Parathyroid adenoma (tissue), 2 donors: Measurements from ENCODE around the gene MAPK8IP1.

Experiments used
- H2AFZ ChIP-seq: fragments of 300-600 bp; sonication (generic); one replicate; pipeline ENCODE4 v1.7.0; 2017; ENCODE audit warnings: antibody characterized with exemption, mild to moderate bottlenecking
- H3K27ac ChIP-seq: fragments of 300-600 bp; sonication (generic); one replicate; pipeline ENCODE4 v1.7.0; 2017
- H3K27me3 ChIP-seq: fragments of 300-600 bp; sonication (generic); one replicate; pipeline ENCODE4 v1.7.0; 2017; ENCODE audit warnings: low read length; ENCODE audit not compliant: control insufficient read depth, insufficient read depth
- H3K36me3 ChIP-seq: fragments of 300-600 bp; sonication (generic); one replicate; pipeline ENCODE4 v1.7.0; 2017; ENCODE audit warnings: low read length; ENCODE audit not compliant: control insufficient read depth, insufficient read depth
- H3K4me1 ChIP-seq: fragments of 300-600 bp; sonication (generic); one replicate; pipeline ENCODE4 v1.7.0; 2017; ENCODE audit warnings: control low read depth
- H3K4me2 ChIP-seq: fragments of 300-600 bp; sonication (generic); one replicate; pipeline ENCODE4 v1.7.0; 2017; ENCODE audit warnings: low read length
- H3K4me3 ChIP-seq: fragments of 300-600 bp; sonication (generic); one replicate; pipeline ENCODE4 v1.7.0; 2017; ENCODE audit warnings: low read depth, low read length
- H3K79me2 ChIP-seq: fragments of 300-600 bp; sonication (generic); one replicate; pipeline ENCODE4 v1.7.0; 2017; ENCODE audit warnings: control low read depth
- H3K9ac ChIP-seq: fragments of 300-600 bp; sonication (generic); one replicate; pipeline ENCODE4 v1.7.0; 2017; ENCODE audit warnings: mild to moderate bottlenecking
- H3K9me3 ChIP-seq: fragments of 300-600 bp; sonication (generic); one replicate; pipeline ENCODE4 v1.7.0; 2017; ENCODE audit warnings: low read length; ENCODE audit not compliant: control insufficient read depth
- TF ChIP-seq, protein P1 (sequence below): fragments of 300-600 bp; sonication (generic); IDR thresholded peaks from one replicate; pipeline ENCODE4 v1.7.0; 2017; ENCODE audit warnings: antibody characterized with exemption, mild to moderate bottlenecking
- donor health status: primary hyperparathyroidism.

The MAPK8IP1 gene

DNA sequence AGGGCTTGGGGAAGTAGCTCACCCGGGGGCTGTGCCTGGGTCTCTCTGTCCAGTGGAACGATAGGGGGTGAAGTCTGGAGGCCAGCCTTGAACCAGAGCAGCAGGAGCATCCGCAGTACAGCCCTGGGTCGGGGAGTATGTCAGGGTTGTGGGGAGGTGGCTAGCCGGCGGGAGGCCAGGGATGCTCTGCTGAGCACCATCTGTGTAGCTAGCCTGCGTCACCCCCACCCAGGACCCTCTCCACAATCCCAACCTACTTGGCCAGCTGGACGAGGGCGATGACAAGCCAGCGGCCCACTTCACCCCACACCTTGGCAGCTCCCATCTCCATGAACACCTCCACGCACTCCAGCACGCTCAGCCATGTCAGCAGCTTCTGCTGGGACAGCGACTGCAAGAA lies 30.0 kb downstream of the MAPK8IP1 start:
- Histone ChIP-seq H3K4me2 (no peak overlapping the region), H3K79me2 (no peaks in the 10 kb centered on the region), H3K4me1 (no peaks in the 10 kb centered on the region), H3K27ac (no peak overlapping the region), H3K9me3 (no peaks in the 10 kb centered on the region), H3K9ac (no peak overlapping the region), H3K4me3 (no peak overlapping the region), H2AFZ (no peak overlapping the region), H3K27me3 (no peaks in the 10 kb centered on the region), H3K36me3 (no peaks in the 10 kb centered on the region)
- TF ChIP-seq, protein P1, sequence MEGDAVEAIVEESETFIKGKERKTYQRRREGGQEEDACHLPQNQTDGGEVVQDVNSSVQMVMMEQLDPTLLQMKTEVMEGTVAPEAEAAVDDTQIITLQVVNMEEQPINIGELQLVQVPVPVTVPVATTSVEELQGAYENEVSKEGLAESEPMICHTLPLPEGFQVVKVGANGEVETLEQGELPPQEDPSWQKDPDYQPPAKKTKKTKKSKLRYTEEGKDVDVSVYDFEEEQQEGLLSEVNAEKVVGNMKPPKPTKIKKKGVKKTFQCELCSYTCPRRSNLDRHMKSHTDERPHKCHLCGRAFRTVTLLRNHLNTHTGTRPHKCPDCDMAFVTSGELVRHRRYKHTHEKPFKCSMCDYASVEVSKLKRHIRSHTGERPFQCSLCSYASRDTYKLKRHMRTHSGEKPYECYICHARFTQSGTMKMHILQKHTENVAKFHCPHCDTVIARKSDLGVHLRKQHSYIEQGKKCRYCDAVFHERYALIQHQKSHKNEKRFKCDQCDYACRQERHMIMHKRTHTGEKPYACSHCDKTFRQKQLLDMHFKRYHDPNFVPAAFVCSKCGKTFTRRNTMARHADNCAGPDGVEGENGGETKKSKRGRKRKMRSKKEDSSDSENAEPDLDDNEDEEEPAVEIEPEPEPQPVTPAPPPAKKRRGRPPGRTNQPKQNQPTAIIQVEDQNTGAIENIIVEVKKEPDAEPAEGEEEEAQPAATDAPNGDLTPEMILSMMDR: no peak

GRCh38 chr11:45917286-45917622 lies 31.8 kb downstream of the MAPK8IP1 start:
- no peaks in the 10 kb centered on the region for H3K27me3 ChIP-seq
- H3K4me3 ChIP-seq: peak overlapping the region; percentile 94
- TF ChIP-seq, protein P1: no peak
- peak overlapping the region; percentile 88 for H3K27ac ChIP-seq
- H3K79me2 ChIP-seq: no peaks in the 10 kb centered on the region
- H3K9me3 ChIP-seq: no peaks in the 10 kb centered on the region
- no peaks in the 10 kb centered on the region for H3K36me3 ChIP-seq
- peaks cover 5% of the 10 kb centered on the region for H3K4me1 ChIP-seq
- peak overlapping the region; percentile 86 for H2AFZ ChIP-seq
- H3K9ac ChIP-seq: no peak overlapping the region
- H3K4me2 ChIP-seq: peak overlapping the region; percentile 93

DNA sequence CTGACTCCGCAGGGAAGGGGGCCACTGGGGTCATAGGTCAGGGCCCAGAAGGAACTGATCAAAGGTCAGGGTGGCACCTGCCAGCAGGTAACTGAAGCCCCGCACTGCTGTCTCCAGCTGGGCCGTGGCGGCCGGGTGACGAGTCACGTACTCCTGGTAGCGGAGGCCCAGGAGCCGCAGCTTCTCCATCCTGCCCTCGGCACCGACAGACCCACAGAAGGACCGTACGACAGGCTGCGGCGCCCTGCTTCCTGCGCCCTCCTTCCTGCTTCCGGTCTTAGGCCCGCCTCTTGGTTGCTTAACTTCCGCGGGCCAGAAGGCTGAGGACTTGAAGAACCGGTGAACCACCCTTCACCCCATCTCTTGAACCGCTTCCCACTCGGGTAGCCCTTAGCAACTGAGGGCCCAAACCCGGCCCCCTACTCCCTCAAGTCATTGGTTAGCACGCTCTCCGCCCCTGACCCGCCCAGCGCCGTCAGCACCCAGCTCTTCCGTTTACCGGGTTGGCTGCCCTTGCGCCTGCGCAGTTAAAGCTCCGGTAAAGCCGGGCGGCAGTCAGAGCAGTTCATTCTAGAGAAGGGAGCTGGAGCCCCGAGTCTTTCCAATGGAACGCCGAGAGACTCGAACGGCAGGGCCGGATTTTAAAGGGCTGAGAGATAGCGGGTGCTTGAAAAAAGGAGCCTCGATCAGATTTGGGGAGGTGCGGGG lies 32.3 kb downstream of the MAPK8IP1 start, which contains the start of gene PEX16:
Gene PEX16 (minus strand): TSS at position 255 of the 708 bp plus-strand sequence. CDS start 66 bp downstream, at position 189.
- H3K4me2 ChIP-seq: peak within 1 kb of the TSS; percentile 93
- peak within 1 kb of the TSS; percentile 94 for H3K4me3 ChIP-seq
- no peaks in the 10 kb centered on the region for H3K36me3 ChIP-seq
- peak within 1 kb of the TSS; percentile 86 for H2AFZ ChIP-seq
- no peaks in the 10 kb centered on the region for H3K9me3 ChIP-seq
- H3K79me2 ChIP-seq: no peaks in the 10 kb centered on the region
- peaks cover 5% of the 10 kb centered on the region for H3K4me1 ChIP-seq
- H3K9ac ChIP-seq: no peak within 1 kb of the TSS
- no peaks in the 10 kb centered on the region for H3K27me3 ChIP-seq
- TF ChIP-seq, protein P1: no peak
- H3K27ac ChIP-seq: peak within 1 kb of the TSS; percentile 88

GRCh38 chr11:45918331-45918941 lies 33.0 kb downstream of the MAPK8IP1 start:
- Histone ChIP-seq H3K4me1 (peaks cover 5% of the 10 kb centered on the region), H3K9ac (no peak overlapping the region)
- TF ChIP-seq, protein P1: no peak

More at GRCh38 chr11:45918331-45918941, 33.0 kb downstream of the MAPK8IP1 start:
- Histone ChIP-seq H3K27me3 (no peaks in the 10 kb centered on the region), H3K27ac (peak overlapping the region; percentile 88), H3K9me3 (no peaks in the 10 kb centered on the region), H3K79me2 (no peaks in the 10 kb centered on the region), H3K4me3 (peak overlapping the region; percentile 94), H3K4me2 (peak overlapping the region; percentile 93), H2AFZ (peak overlapping the region; percentile 86), H3K36me3 (no peaks in the 10 kb centered on the region)
